Ovary (tissue), 3 donors: ENCODE measurements around the gene IFIT2.

Experiments used
- EP300 ChIP-seq: sonication (generic); formaldehyde crosslinking; IDR thresholded peaks from one replicate; pipeline ENCODE4 v1.6.1; 2017; ENCODE audit warnings: antibody characterized with exemption
- TF ChIP-seq, protein P1 (sequence below), 3 donors: fragments of 450-650 bp in 2 of 3; fragments of 200-600 bp in 1 of 3; IDR thresholded peaks; one replicate each; pipeline versions ENCODE4 v1.5.1 to v1.8.0; 2016 to 2022; ENCODE audit warnings: antibody characterized with exemption in 3 of 3, mild to moderate bottlenecking in 1 of 3
- donor health status: DM: no; HTN: no; CAD: no.

GRCh38 chr10:89301721-89302445 is at the start of gene IFIT2:
- TF ChIP-seq, protein P1, sequence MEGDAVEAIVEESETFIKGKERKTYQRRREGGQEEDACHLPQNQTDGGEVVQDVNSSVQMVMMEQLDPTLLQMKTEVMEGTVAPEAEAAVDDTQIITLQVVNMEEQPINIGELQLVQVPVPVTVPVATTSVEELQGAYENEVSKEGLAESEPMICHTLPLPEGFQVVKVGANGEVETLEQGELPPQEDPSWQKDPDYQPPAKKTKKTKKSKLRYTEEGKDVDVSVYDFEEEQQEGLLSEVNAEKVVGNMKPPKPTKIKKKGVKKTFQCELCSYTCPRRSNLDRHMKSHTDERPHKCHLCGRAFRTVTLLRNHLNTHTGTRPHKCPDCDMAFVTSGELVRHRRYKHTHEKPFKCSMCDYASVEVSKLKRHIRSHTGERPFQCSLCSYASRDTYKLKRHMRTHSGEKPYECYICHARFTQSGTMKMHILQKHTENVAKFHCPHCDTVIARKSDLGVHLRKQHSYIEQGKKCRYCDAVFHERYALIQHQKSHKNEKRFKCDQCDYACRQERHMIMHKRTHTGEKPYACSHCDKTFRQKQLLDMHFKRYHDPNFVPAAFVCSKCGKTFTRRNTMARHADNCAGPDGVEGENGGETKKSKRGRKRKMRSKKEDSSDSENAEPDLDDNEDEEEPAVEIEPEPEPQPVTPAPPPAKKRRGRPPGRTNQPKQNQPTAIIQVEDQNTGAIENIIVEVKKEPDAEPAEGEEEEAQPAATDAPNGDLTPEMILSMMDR (IDR thresholded peaks at IDR 0.05), result no peak
- TF ChIP-seq EP300, result no peak
